Renal cortex interstitium (tissue), 11 donors: Measurements from ENCODE around the gene BCAS1. TPM values are rescaled to one million over a fixed set of nuclear protein-coding genes. Genes with fewer than 3 reads are reported as not detected.

Experiments used
- DNase-seq, 11 donors: peaks; one replicate each; pipeline ENCODE4 v3.0.0-alpha.2; 2013; ENCODE audit warnings: low read depth in 9 of 11, low spot score in 4 of 11; ENCODE audit errors: extremely low read depth in 1 of 11
- polyA plus RNA-seq, 3 donors: library from polyadenylated mRNA; unstranded; fragments of 120-200 nt; gene quantifications; one replicate each; pipeline ENCODE4 v1.2.1, GENCODE V29; 2013; ENCODE audit not compliant: insufficient read length in 3 of 3

The BCAS1 gene
- polyA plus RNA-seq, 3 donors: 2.3 to 3.5 (median 2.5) TPM

- no peak for DNase-seq
Observed at GRCh38 chr20:53905820-53906191, 164.6 kb downstream of the BCAS1 start.

GRCh38 chr20:53905019-53905819 is 165.2 kb downstream of the BCAS1 start:
- no peak for DNase-seq

GRCh38 chr20:53904261-53904660 is 166.1 kb downstream of the BCAS1 start:
- no peak for DNase-seq

- no peak for DNase-seq
Observed at GRCh38 chr20:53903652-53903987, 166.8 kb downstream of the BCAS1 start.

- DNase-seq: no peak
Observed at GRCh38 chr20:53902968-53903651, 167.3 kb downstream of the BCAS1 start.

GRCh38 chr20:53901497-53902096 is 168.8 kb downstream of the BCAS1 start:
- DNase-seq: no peak

- DNase-seq: no peak
Observed at GRCh38 chr20:53901064-53901463, 169.3 kb downstream of the BCAS1 start.

GRCh38 chr20:53900380-53900999 is 169.9 kb downstream of the BCAS1 start:
- no peak for DNase-seq

GRCh38 chr20:53899351-53900167 is 170.8 kb downstream of the BCAS1 start:
- no peak for DNase-seq

GRCh38 chr20:53898556-53898931 is 171.8 kb downstream of the BCAS1 start:
- no peak for DNase-seq

- no peak for DNase-seq
Observed at GRCh38 chr20:53897884-53898555, 172.4 kb downstream of the BCAS1 start.

GRCh38 chr20:53896647-53897046 is 173.7 kb downstream of the BCAS1 start:
- DNase-seq: no peak

GRCh38 chr20:53896041-53896440 is 174.4 kb downstream of the BCAS1 start:
- no peak for DNase-seq

- DNase-seq: no peak
Observed at GRCh38 chr20:53895385-53895755, 175.0 kb downstream of the BCAS1 start.

GRCh38 chr20:53894707-53895384 is 175.5 kb downstream of the BCAS1 start:
- no peak for DNase-seq
